Activated CD8-positive, alpha-beta memory T cell treated with anti-CD3 and anti-CD28 coated beads, Interleukin-2, amount 10 ng/mL, durations not matched to agents 7 days and 5 days (primary cell): ENCODE results near the gene RUNX1. TPM values are rescaled to one million over a fixed set of nuclear protein-coding genes. Genes with fewer than 3 reads are reported as not detected.

Experiments used
- ATAC-seq: fragments of 150-1000 bp; cut with Tn5 transposase; one replicate; pipeline ENCODE4 v1.10.0; 2021; ENCODE audit warnings: moderate library complexity
- CTCF ChIA-PET: fragments of 350-600 bp; sonication (Branson Sonifier 250); formaldehyde crosslinking; loops from one replicate; lab custom pipeline; 2021; ENCODE audit warnings: antibody characterized with exemption; lab: Charles Lee
- DNase-seq: peaks from one replicate; pipeline ENCODE4 v3.0.0-alpha.2; 2020
- H3K27ac Mint-ChIP-seq: one replicate; pipeline ENCODE4 v1.8.0; 2021; ENCODE audit warnings: mild to moderate bottlenecking, mixed read lengths
- H3K27me3 Mint-ChIP-seq: one replicate; pipeline ENCODE4 v1.8.0; 2021; ENCODE audit warnings: mixed read lengths
- H3K36me3 Mint-ChIP-seq: one replicate; pipeline ENCODE4 v1.8.0; 2021; ENCODE audit warnings: mild to moderate bottlenecking, mixed read lengths
- H3K4me1 Mint-ChIP-seq: one replicate; pipeline ENCODE4 v1.8.0; 2021; ENCODE audit warnings: mixed read lengths
- H3K4me3 Mint-ChIP-seq: one replicate; pipeline ENCODE4 v1.8.0; 2021; ENCODE audit warnings: mild to moderate bottlenecking, moderate library complexity, mixed read lengths
- H3K9me3 Mint-ChIP-seq: one replicate; pipeline ENCODE4 v1.8.0; 2022; ENCODE audit warnings: low read depth, mixed read lengths
- total RNA-seq, 2 experiments: library from RNA; stranded (reverse); gene quantifications; one replicate each; pipeline ENCODE4 v1.2.3, GENCODE V29; 2021

RUNX1 gene
- total RNA-seq, 2 experiments from 2014 or later: 23.3 to 35.3 TPM

- Mint-ChIP-seq H3K4me1 (peaks cover 78% of the 10 kb centered on the region), H3K27ac (peak overlapping the region; percentile 100), H3K36me3 (peaks cover 38% of the 10 kb centered on the region), H3K27me3 (no peaks in the 10 kb centered on the region), H3K9me3 (no peaks in the 10 kb centered on the region), H3K4me3 (no peak overlapping the region)
- no peak for ATAC-seq
- CTCF ChIA-PET: interaction anchor here (1.0 to 5.5 kb wide), 7 partner anchors 8 to 140 kb away, joined by 3 to 37 read pairs (median 7); no protein-coding TSS in a partner anchor
- no peak for DNase-seq
These were observed 20.6 kb downstream of the RUNX1 start for GRCh38 chr21:35028451-35028978.

- DNase-seq: peak; percentile 75
- CTCF ChIA-PET: interaction anchor here (1.0 to 5.5 kb wide), 5 partner anchors 8 to 139 kb away, joined by 3 to 37 read pairs (median 11); no protein-coding TSS in a partner anchor
- Mint-ChIP-seq H3K27me3 (no peaks in the 10 kb centered on the region), H3K36me3 (peaks cover 36% of the 10 kb centered on the region), H3K4me3 (peak overlapping the region; percentile 77), H3K9me3 (no peaks in the 10 kb centered on the region), H3K4me1 (peaks cover 78% of the 10 kb centered on the region), H3K27ac (peak overlapping the region; percentile 100)
- no peak for ATAC-seq
These were observed 21.3 kb downstream of the RUNX1 start for GRCh38 chr21:35027563-35028450.

GRCh38 chr21:35026617-35027562 is 22.2 kb downstream of the RUNX1 start:
- Mint-ChIP-seq H3K36me3 (peaks cover 34% of the 10 kb centered on the region), H3K27me3 (no peaks in the 10 kb centered on the region), H3K4me1 (peaks cover 80% of the 10 kb centered on the region), H3K9me3 (no peaks in the 10 kb centered on the region), H3K4me3 (peak overlapping the region; percentile 77), H3K27ac (peak overlapping the region; percentile 100)
- CTCF ChIA-PET: interaction anchor here (0.6 to 5.5 kb wide), 11 partner anchors 9 to 141 kb away, joined by 3 to 37 read pairs (median 4); no protein-coding TSS in a partner anchor
- DNase-seq (peak; percentile 94), ATAC-seq (peak; percentile 85)

GRCh38 chr21:35026153-35026500 is 23.0 kb downstream of the RUNX1 start:
- Mint-ChIP-seq H3K4me1 (peaks cover 86% of the 10 kb centered on the region), H3K36me3 (peaks cover 31% of the 10 kb centered on the region), H3K27me3 (no peaks in the 10 kb centered on the region), H3K4me3 (peak overlapping the region; percentile 77), H3K27ac (peak overlapping the region; percentile 100), H3K9me3 (no peaks in the 10 kb centered on the region)
- DNase-seq (no peak), ATAC-seq (no peak)
- CTCF ChIA-PET: interaction anchor here (0.6 to 5.5 kb wide), 11 partner anchors 12 to 140 kb away, joined by 3 to 37 read pairs (median 4); no protein-coding TSS in a partner anchor

- Mint-ChIP-seq H3K4me3 (peak overlapping the region; percentile 77), H3K4me1 (peaks cover 89% of the 10 kb centered on the region), H3K36me3 (peaks cover 27% of the 10 kb centered on the region), H3K9me3 (no peaks in the 10 kb centered on the region), H3K27ac (peak overlapping the region; percentile 100), H3K27me3 (no peaks in the 10 kb centered on the region)
- ATAC-seq (no peak), DNase-seq (no peak)
- CTCF ChIA-PET: interaction anchor here (0.8 to 5.5 kb wide), 14 partner anchors 16 to 196 kb away, joined by 3 to 37 read pairs (median 4); no protein-coding TSS in a partner anchor
These were observed 23.6 kb downstream of the RUNX1 start for GRCh38 chr21:35025206-35026152.

- CTCF ChIA-PET: interaction anchor here (0.8 to 5.5 kb wide), 6 partner anchors 22 to 136 kb away, joined by 3 to 37 read pairs (median 12); no protein-coding TSS in a partner anchor
- Mint-ChIP-seq H3K36me3 (peaks cover 20% of the 10 kb centered on the region), H3K27ac (peak overlapping the region; percentile 100), H3K27me3 (no peaks in the 10 kb centered on the region), H3K9me3 (no peaks in the 10 kb centered on the region), H3K4me3 (no peak overlapping the region), H3K4me1 (peaks cover 87% of the 10 kb centered on the region)
- ATAC-seq: peak; percentile 14
- DNase-seq: no peak
These were observed 24.6 kb downstream of the RUNX1 start for GRCh38 chr21:35024513-35024912.

GRCh38 chr21:35024071-35024420 is 25.1 kb downstream of the RUNX1 start:
- Mint-ChIP-seq H3K27me3 (no peaks in the 10 kb centered on the region), H3K4me1 (peaks cover 84% of the 10 kb centered on the region), H3K27ac (peak overlapping the region; percentile 100), H3K4me3 (no peak overlapping the region), H3K9me3 (no peaks in the 10 kb centered on the region), H3K36me3 (peaks cover 20% of the 10 kb centered on the region)
- no peak for ATAC-seq
- no peak for DNase-seq
- CTCF ChIA-PET: interaction anchor here (5.5 kb wide), 1 partner anchor 23 kb away, joined by 37 read pairs; no protein-coding TSS in a partner anchor

- no peak overlapping the region for H3K4me3 Mint-ChIP-seq
- no peak for ATAC-seq
- no peaks in the 10 kb centered on the region for H3K27me3 Mint-ChIP-seq
- no peak for DNase-seq
- H3K9me3 Mint-ChIP-seq: no peaks in the 10 kb centered on the region
- H3K27ac Mint-ChIP-seq: peak overlapping the region; percentile 52
- H3K4me1 Mint-ChIP-seq: peaks cover 79% of the 10 kb centered on the region
- H3K36me3 Mint-ChIP-seq: peaks cover 19% of the 10 kb centered on the region
- CTCF ChIA-PET: interaction anchor here (5.5 kb wide), 1 partner anchor 23 kb away, joined by 37 read pairs; no protein-coding TSS in a partner anchor
These were observed 25.6 kb downstream of the RUNX1 start for GRCh38 chr21:35023396-35024070.

- H3K36me3 Mint-ChIP-seq: peaks cover 15% of the 10 kb centered on the region
- H3K4me1 Mint-ChIP-seq: peaks cover 62% of the 10 kb centered on the region
- ATAC-seq (no peak), DNase-seq (no peak)
- H3K27ac Mint-ChIP-seq: no peak overlapping the region
- H3K4me3 Mint-ChIP-seq: no peak overlapping the region
- no peaks in the 10 kb centered on the region for H3K27me3 Mint-ChIP-seq
- CTCF ChIA-PET: interaction anchor here (0.8 to 1.9 kb wide), 9 partner anchors 17 to 219 kb away, joined by 3 to 6 read pairs (median 3); no protein-coding TSS in a partner anchor
- no peaks in the 10 kb centered on the region for H3K9me3 Mint-ChIP-seq
These were observed 27.6 kb downstream of the RUNX1 start for GRCh38 chr21:35021546-35021945.

- DNase-seq (no peak), ATAC-seq (no peak)
- H3K27me3 Mint-ChIP-seq: no peaks in the 10 kb centered on the region
- no peaks in the 10 kb centered on the region for H3K9me3 Mint-ChIP-seq
- H3K4me3 Mint-ChIP-seq: no peak overlapping the region
- H3K4me1 Mint-ChIP-seq: peaks cover 62% of the 10 kb centered on the region
- H3K27ac Mint-ChIP-seq: peak overlapping the region; percentile 55
- H3K36me3 Mint-ChIP-seq: peaks cover 15% of the 10 kb centered on the region
- CTCF ChIA-PET: interaction anchor here (1.0 to 1.6 kb wide), 6 partner anchors 26 to 218 kb away, joined by 3 to 5 read pairs (median 4); no protein-coding TSS in a partner anchor
These were observed 28.2 kb downstream of the RUNX1 start for GRCh38 chr21:35020902-35021301.

GRCh38 chr21:35020436-35020835 is 28.7 kb downstream of the RUNX1 start:
- peak; percentile 48 for ATAC-seq
- Mint-ChIP-seq H3K4me3 (no peak overlapping the region), H3K4me1 (peaks cover 62% of the 10 kb centered on the region), H3K27ac (peak overlapping the region; percentile 12), H3K36me3 (peaks cover 15% of the 10 kb centered on the region), H3K27me3 (no peaks in the 10 kb centered on the region), H3K9me3 (no peaks in the 10 kb centered on the region)
- DNase-seq: no peak
- CTCF ChIA-PET: interaction anchor here (1.2 to 1.6 kb wide), 3 partner anchors 31 to 133 kb away, joined by 3 to 5 read pairs (median 5); no protein-coding TSS in a partner anchor
